H54 (cell line): Measurements from ENCODE around the gene SIM2.

ENCODE experiments used
- DNase-seq: peaks from one replicate; pipeline ENCODE4 v3.0.0; 2011; ENCODE audit warnings: low spot score, mixed read lengths; ENCODE audit not compliant: insufficient read length
- FAIRE-seq: peaks from 3 replicates; lab custom pipeline; 2011; peaks lifted over from hg19 to GRCh38; lab: Jason Lieb, UNC
- POLR2A ChIP-seq: IDR thresholded peaks from 2 replicates; pipeline ENCODE4 v1.6.1; 2011; ENCODE audit warnings: low read depth, mild to moderate bottlenecking, low read length

The SIM2 gene

GRCh38 chr21:36701756-36702621 is 3.1 kb downstream of the SIM2 start:
- FAIRE-seq (no peak), DNase-seq (no peak)
- no peak for TF ChIP-seq POLR2A

GRCh38 chr21:36702622-36702968 is 3.7 kb downstream of the SIM2 start:
- DNase-seq (no peak), FAIRE-seq (no peak)
- no peak for TF ChIP-seq POLR2A

GRCh38 chr21:36703123-36703522 is 4.2 kb downstream of the SIM2 start:
- DNase-seq (no peak), FAIRE-seq (no peak)
- no peak for TF ChIP-seq POLR2A

DNA sequence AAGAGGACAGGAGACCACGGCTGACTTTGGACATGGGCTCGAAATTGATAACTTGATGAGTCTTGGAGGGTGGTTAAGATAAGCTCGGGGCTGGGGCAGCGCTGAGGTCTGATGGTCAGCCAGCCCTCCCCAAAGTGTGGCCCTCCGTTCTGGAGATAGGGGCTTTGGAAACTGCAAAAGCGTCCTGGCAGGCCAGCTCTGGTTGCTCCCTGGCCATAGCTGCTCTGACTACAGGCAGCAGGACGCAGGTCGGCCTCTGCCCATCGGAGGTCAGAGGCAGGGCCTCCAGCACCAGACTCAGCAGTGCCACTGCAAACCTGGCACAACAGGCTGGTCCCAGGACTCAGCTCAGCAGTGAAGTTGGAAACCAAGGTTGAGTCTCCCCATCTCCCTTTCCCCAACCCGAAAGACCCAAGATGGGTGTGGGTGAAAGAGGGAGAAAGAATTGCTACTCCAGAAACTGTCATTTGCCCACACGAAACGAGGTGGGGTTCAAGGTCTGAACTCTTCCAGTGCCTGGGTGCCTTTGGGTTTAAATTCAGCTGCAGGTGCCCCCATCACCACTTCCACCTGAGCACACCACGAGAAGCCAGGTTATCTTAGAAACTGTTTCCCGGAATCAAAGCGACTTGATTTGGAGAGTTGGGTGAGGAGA is 4.8 kb downstream of the SIM2 start:
- DNase-seq (no peak), FAIRE-seq (no peak)
- TF ChIP-seq POLR2A, result no peak

DNA sequence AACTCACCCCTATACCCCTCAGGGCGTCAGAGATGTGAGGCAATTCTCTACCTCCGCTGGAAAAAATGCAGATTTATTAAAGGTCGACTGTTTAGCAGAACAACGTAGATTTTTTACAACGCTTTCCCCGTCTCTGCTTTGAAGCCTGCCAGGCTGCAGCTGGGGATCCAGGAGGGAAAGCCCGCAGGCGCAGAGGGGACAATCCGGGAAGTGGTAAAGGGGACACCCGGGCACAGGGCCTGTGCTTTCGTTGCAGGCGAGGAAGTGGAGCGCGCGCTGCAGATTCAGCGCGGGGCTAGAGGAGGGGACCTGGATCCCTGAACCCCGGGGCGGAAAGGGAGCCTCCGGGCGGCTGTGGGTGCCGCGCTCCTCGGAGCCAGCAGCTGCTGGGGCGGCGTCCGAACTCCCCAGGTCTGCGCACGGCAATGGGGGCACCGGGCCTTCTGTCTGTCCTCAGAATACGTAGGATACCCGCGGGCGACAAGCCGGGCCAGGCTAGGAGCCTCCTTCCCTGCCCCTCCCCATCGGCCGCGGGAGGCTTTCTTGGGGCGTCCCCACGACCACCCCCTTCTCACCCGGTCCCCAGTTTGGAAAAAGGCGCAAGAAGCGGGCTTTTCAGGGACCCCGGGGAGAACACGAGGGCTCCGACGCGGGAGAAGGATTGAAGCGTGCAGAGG is 5.5 kb downstream of the SIM2 start:
- FAIRE-seq, result no peak
- DNase-seq, result no peak
- no peak for TF ChIP-seq POLR2A

DNA sequence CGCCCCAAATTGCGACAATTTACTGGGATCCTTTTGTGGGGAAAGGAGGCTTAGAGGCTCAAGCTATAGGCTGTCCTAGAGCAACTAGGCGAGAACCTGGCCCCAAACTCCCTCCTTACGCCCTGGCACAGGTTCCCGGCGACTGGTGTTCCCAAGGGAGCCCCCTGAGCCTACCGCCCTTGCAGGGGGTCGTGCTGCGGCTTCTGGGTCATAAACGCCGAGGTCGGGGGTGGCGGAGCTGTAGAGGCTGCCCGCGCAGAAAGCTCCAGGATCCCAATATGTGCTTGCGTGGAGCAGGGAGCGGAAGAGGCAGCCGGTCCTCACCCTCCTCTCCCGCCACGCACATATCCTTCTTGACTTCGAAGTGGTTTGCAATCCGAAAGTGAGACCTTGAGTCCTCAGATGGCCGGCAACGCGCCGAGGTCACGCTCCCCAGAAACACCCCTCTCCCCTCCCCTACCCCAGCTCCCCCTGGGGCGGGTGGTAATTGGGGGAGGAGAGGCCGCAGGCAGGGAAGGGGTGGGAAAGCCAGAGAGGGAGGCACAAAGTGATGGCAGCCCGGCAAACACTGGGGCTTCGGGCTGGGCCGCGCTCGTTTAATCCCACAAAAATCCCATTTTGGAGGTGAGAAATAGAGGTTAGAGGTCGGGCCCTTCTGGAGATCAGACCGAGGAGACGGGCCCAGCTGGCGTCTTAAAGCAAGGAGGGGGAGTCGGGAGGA is 6.2 kb downstream of the SIM2 start:
- FAIRE-seq, result no peak
- DNase-seq, result no peak
- no peak for TF ChIP-seq POLR2A

DNA sequence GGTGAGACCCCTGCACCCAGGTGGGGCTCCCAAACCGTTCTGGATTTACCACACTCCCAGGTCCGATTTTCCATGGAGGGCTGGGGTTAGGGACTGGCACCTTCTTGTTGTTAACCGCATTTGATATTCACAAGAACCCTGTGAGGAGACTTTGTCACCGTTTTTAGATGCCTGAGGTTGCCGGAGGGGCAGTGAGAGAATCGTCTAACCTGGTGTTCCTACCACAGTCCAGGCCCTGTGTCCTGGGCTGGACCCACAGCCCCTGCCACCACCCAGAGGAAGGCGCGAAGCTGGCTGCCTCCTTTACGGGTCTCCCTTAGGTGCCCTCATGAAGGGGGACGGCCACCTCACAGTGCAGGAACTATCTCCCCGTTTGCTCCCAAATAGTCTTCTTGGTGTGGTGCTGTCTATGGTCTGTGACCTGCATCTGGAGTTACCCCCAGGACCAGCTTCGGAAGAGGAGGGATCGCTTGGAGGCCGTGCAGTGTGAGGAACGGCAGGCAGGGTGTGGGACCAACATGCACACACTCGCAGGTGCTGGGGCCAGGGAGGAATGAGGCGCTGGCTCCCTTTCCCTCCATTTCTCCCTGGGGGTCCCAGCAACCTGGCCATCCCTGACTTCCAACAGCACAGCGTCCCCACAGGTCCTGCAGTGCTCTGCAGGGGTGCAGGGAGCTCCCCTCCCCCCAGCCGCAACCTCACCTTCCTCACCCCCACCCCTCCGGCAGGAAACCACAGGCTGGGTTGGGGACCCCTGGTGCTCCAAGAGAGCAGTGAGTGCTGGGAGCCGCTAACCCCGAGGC is 7.0 kb downstream of the SIM2 start:
- FAIRE-seq (no peak), DNase-seq (no peak)
- TF ChIP-seq POLR2A, result no peak

GRCh38 chr21:36706482-36706852 is 7.6 kb downstream of the SIM2 start:
- no peak for FAIRE-seq

GRCh38 chr21:36706951-36707762 is 8.2 kb downstream of the SIM2 start:
- FAIRE-seq (no peak), DNase-seq (no peak)
- TF ChIP-seq POLR2A, result no peak

More at GRCh38 chr21:36706482-36706852, 7.6 kb downstream of the SIM2 start:
- no peak for TF ChIP-seq POLR2A
- no peak for DNase-seq

- DNase-seq (no peak), FAIRE-seq (no peak)
- TF ChIP-seq POLR2A, result no peak
Measured at GRCh38 chr21:36707763-36708285, 8.9 kb downstream of the SIM2 start.

GRCh38 chr21:36708286-36709029 is 9.5 kb downstream of the SIM2 start:
- TF ChIP-seq POLR2A, result no peak
- DNase-seq, result no peak
- FAIRE-seq, result no peak
